ENCODE results near the gene FMN1.

DNA sequence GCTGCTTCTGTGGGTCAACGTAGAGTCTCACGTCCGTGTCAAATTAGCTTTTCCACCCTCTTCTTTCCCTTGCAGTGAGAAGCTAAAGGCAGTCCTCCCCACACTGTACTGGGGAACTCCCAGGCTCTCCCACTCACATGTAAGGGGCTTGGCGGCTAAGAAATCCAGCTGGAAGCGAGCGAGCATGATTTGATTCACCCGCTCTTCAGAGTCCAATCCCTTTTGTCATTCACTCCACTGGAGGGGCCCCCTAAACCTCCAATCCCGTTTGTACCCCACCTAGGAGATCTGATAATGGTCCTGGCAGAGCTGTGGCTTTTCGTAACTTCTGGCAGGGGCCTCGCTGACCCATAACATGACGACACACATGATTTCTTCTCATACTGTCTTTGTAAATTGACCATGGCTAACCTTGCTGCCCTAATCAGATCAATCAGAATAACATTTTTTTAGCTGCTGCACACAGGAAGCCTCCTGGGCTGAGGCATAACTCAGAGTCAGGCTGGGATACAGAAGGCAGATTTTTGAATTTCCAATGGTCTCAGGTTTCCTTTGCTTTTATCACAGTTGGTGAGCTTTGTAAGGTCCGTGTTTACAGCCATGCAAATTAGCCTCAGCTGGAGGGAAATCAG is 241.5 kb downstream of the FMN1 start:
- TF ChIP-seq CTCF (IDR thresholded peaks at IDR 0.05) (no peak), POLR2A (IDR thresholded peaks at IDR 0.05) (no peak)

All from testis (tissue), 2 donors.